ENCODE data around the gene ADAM11.

DNA sequence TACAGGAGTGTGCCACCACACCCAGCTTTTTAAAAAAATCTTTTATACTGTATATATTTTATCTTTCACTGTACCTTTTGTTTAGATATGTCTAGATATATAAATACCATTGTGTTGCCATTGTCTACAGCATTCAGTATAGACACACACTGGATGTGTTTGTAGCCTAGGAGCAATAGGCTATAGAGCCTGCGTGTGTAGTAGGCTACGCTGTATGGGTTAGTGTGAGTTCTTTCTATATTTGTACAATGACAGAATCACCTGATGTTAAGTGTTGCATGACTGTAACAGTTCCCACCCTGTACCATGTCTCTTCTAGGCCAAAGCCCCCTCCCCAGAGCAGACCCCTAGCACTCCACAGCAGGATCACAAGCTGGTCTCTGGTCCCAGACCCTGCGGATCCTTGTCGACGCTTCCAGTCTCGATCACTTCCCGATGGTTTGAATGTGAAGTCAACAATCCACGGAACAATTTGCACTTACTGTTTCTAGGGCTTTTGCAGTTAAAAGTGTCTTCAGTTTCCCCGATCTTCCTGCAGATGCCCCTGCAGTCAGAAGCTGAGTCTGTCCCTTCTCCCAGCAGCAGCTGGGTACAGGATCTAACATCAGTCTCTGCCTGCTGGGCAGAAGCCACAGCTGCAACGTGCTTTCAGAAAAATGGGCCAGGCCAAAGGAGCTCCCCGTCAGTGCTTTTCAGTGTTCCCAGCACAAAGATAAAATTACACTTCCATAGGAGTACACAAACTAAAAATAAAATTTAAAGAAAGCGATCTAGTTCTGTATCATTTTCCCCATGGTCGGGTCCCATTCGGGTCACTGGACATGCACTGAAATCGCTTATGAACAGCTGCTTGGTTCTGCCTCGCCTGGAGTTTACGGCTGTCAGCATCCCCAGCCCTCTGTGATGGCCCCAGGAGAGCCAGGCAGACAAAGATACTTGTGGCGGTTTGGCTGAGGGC is 35.4 kb downstream of the ADAM11 start:
- TF ChIP-seq, protein P1, sequence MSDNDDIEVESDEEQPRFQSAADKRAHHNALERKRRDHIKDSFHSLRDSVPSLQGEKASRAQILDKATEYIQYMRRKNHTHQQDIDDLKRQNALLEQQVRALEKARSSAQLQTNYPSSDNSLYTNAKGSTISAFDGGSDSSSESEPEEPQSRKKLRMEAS (IDR thresholded peaks at IDR 0.05) = no peak
- TF ChIP-seq, protein P2, sequence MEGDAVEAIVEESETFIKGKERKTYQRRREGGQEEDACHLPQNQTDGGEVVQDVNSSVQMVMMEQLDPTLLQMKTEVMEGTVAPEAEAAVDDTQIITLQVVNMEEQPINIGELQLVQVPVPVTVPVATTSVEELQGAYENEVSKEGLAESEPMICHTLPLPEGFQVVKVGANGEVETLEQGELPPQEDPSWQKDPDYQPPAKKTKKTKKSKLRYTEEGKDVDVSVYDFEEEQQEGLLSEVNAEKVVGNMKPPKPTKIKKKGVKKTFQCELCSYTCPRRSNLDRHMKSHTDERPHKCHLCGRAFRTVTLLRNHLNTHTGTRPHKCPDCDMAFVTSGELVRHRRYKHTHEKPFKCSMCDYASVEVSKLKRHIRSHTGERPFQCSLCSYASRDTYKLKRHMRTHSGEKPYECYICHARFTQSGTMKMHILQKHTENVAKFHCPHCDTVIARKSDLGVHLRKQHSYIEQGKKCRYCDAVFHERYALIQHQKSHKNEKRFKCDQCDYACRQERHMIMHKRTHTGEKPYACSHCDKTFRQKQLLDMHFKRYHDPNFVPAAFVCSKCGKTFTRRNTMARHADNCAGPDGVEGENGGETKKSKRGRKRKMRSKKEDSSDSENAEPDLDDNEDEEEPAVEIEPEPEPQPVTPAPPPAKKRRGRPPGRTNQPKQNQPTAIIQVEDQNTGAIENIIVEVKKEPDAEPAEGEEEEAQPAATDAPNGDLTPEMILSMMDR (IDR thresholded peaks at IDR 0.05; ENCODE audit: control extremely low read depth in 1 of 3, insufficient read depth in 1 of 3, low read depth in 1 of 3, low read length in 3 of 3) = no peak
- TF ChIP-seq BCL11A (IDR thresholded peaks at IDR 0.05; ENCODE audit: low read depth in 2 of 2, low read length in 2 of 2) = no peak
- no peak for TF ChIP-seq CEBPB (IDR thresholded peaks at IDR 0.05; ENCODE audit: low read depth, low read length)
- TF ChIP-seq, protein P3, sequence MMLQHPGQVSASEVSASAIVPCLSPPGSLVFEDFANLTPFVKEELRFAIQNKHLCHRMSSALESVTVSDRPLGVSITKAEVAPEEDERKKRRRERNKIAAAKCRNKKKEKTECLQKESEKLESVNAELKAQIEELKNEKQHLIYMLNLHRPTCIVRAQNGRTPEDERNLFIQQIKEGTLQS (IDR thresholded peaks at IDR 0.05; ENCODE audit: insufficient read depth, low read depth, low read length) = no peak
- no peak for TF ChIP-seq ZNF274 (IDR thresholded peaks at IDR 0.05; ENCODE audit: borderline replicate concordance, extremely low read depth, low read length)
- no peak for TF ChIP-seq TBP (IDR thresholded peaks at IDR 0.05; ENCODE audit: low read depth, low read length)
- TF ChIP-seq POLR2AphosphoS5 (IDR thresholded peaks at IDR 0.05; ENCODE audit: low read depth, low read length) = no peak; the same call in 1 of the 2 replicates
- TF ChIP-seq, protein P4, sequence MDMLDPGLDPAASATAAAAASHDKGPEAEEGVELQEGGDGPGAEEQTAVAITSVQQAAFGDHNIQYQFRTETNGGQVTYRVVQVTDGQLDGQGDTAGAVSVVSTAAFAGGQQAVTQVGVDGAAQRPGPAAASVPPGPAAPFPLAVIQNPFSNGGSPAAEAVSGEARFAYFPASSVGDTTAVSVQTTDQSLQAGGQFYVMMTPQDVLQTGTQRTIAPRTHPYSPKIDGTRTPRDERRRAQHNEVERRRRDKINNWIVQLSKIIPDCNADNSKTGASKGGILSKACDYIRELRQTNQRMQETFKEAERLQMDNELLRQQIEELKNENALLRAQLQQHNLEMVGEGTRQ (IDR thresholded peaks at IDR 0.05; ENCODE audit: low read length) = no peak
- TF ChIP-seq POLR2A (IDR thresholded peaks at IDR 0.05; ENCODE audit: control extremely low read depth in 1 of 2, low read depth in 2 of 2, low read length in 2 of 2) = no peak
- no peak for TF ChIP-seq RAD21 (IDR thresholded peaks at IDR 0.05 in 1 of 2, conservative IDR thresholded peaks at IDR 0.05 in 1 of 2; ENCODE audit: low read depth in 2 of 2, low read length in 2 of 2)
- no peak for TF ChIP-seq RNF2 (IDR thresholded peaks at IDR 0.05; ENCODE audit: borderline replicate concordance, low read depth, low read length, missing control alignments, poor library complexity, severe bottlenecking)
- no peak for TF ChIP-seq SP1 (IDR thresholded peaks at IDR 0.05; ENCODE audit: low read depth, low read length)
- TF ChIP-seq EP300 (IDR thresholded peaks at IDR 0.05; ENCODE audit: borderline replicate concordance in 1 of 2, low read depth in 2 of 2, low read length in 2 of 2) = no peak

Data from H1 (cell line).